SH-SY5Y (cell line): ENCODE results near the gene RTN4.

Experiments
- GATA2 ChIP-seq: IDR thresholded peaks from 2 replicates; pipeline ENCODE4 v1.6.1; 2011; ENCODE audit warnings: mild to moderate bottlenecking, low read depth, low read length
- GATA3 ChIP-seq: IDR thresholded peaks from 2 replicates; pipeline ENCODE4 v1.6.1; 2011; ENCODE audit warnings: low read depth, mild to moderate bottlenecking, low read length, moderate library complexity

DNA sequence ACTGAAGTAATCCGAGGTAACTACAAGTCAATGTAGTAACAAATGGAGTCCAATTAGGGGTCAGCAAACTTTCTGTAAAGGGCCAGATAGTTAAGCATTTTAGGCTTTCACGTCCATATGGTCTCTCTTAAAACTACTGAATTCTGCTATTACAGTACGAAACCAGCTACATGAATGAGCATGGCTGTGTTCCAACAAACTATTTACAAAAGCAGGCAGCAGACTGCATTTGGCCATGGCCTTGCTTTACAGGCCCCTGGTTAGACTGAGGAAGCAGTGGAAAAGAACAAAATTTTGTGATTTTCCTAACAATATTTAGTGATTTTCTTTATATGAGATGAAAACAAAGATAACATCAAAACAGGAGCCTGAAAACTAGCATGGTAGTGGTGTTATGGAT is 64.0 kb downstream of the RTN4 start:
- TF ChIP-seq GATA2 (no peak), GATA3 (no peak)
